22Rv1 (cell line): ENCODE data around the gene ZNF516.

Source experiments
- CTCF ChIP-seq: fragments of 450-650 bp; IDR thresholded peaks from 2 replicates; pipeline ENCODE4 v1.5.1; 2017; ENCODE audit warnings: mild to moderate bottlenecking
- ZFX ChIP-seq: fragments of 450-650 bp; IDR thresholded peaks from 2 replicates; pipeline ENCODE4 v1.6.1; 2017; ENCODE audit warnings: antibody characterized with exemption, borderline replicate concordance

DNA sequence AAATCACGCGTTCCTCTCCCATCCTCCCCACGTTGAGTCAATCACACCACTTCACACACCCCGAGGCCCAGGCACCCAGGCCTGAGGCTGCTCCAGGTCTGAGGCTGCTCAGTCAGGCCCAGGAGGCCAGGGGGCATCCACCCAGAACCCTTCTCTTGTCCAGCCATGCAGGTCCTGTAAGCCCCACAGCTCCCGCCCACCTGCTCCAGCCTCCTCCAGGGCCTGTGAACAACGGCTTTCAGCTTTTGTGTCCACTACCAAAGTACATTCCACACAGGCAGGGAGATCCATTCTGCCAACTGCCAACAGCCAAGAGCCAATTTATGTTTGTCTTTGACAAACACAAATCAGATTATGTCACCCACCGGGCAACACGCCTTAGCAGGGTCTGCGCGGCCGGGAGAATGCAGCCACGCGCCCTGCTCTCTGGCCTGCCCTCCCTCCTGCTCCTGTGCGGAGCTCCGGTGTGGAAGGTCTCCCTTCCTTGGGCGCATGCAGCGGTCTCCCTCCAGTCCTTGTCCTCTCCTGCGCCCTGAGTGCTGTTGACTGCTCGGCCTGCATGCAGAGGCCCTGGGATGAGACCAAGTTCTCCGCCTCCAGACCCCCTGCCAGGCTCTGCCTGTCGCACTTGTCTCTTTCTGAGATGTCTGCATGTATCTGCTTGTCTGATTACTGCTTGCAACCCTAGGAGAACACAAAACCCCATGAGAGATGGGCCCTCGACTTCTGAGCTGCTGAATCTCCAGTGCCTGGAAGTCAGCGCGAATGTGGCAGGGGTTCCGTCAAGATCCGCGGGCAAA is 146.6 kb downstream of the ZNF516 start:
- TF ChIP-seq CTCF = no peak
- no peak for TF ChIP-seq ZFX
